ENCODE results near the gene BAIAP2L1.

BAIAP2L1 gene

GRCh38 chr7:98289333-98289875 lies 111.5 kb downstream of the BAIAP2L1 start:
- no peak for DNase-seq

GRCh38 chr7:98288064-98288823 lies 112.6 kb downstream of the BAIAP2L1 start:
- no peak for DNase-seq

DNA sequence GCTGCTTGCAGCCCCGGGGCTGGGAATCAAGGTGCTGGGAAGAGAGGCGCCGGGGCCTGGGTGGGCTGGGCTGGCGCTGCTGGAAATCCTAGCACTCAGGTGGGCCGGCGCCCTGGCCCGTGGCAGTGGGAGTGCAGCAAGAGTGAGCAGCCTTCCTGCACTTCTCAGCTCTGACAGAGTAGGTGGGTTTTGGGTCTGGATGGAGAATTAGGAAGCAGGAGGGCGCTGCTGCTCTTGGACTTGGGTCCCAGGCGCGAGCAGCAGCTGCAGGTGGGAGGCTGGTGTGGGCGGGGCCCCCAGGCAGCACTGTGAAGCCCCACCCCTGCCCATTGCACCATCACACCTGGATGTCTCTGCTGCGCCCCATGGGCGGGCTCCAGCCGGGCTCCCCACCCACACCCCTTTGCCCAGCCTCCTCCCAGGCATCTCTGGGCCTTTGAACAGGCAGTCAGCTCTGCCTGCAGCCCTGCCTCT lies 113.4 kb downstream of the BAIAP2L1 start:
- DNase-seq: no peak

- DNase-seq: no peak
Observed at GRCh38 chr7:98286701-98287485, 114.0 kb downstream of the BAIAP2L1 start.

- DNase-seq: no peak
Observed at GRCh38 chr7:98286093-98286539, 114.8 kb downstream of the BAIAP2L1 start.

GRCh38 chr7:98285157-98286092 lies 115.5 kb downstream of the BAIAP2L1 start:
- no peak for DNase-seq

DNA sequence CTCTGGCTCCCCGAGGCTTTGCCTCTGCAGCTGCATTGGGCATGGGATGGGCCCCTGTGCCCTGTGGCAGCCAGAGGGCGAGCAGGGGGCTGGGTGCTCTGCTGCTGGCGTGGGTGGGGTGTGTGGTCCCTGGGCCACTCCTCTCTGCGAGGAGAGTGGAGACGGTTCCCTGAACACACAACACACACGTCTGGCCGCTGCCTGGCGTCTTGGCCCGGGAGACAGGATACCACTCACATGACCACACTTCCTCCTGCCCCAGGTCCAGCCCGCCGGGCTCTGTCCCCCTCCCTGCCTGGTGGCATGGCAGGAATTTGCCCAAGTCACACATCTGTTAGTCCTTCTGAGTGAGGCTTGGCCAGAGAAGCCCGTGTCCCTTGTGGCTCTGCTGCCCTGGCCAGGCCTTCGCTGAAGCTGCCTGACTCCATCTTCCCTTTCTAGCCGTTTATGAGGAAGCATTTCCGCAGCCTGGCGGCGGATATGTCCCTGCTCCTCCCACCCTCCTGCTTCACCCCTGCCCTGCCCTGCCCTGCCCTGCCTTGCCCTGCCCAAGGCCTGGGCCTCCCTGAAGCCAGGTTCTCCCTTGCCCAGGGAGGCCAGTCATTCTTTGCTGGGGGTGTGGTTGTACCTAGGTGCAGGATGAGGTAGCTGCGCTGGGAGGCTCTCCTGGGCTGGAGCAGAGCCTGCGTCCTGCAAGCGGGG lies 116.4 kb downstream of the BAIAP2L1 start:
- no peak for DNase-seq

DNA sequence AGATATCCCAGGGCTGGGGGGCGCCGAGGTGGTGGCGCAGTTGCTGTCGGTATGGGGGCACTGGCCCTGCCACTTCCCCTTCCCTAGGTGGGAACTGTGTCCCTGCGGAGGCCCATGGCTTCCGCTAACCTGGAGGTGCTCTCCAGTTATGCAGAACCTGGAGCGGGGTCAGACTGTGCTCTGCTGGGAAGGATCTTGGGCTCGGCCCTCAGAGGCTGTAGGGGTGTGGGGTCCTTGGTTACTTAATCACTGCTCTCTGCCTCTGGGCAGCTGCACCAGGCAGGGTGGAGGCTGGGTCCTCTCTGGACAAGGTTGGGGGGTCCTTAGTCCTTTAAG lies 117.0 kb downstream of the BAIAP2L1 start:
- DNase-seq: no peak

DNA sequence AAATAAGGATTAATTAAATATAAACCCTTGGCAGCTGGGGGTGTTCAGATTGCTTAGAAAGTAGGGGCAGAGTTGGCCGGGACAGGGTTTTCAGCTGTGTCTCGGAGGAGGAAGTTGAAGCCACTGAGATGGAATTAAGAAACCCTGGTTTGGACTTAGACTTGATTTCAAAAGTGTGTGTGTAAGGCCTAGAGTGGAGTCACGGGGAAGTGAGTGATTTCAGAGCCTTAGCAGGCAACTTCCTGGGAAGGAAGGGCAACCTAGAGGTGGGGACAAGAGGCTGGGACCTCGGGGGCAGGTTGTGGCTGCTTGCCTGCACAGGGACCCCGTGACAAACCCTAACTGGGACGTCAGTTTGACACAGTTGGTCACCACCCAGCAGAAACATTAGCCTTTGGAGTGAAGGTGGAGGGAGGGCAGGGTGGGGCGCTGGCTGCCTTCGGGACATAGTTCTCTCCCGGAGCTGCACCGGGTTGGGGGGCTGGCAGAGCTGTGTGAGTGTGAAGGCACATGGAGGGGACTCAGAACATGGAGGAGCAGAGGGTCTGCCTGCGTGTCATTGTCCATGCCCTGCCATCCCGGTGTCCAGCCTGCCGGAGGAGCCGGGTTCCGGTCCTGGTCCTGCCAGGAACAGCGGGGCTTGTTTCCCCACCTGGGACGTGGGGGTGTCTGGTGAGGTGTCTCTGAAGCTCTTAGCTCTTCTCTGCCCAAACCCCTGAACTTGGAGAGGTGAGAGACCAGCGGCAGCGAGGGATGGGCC lies 117.6 kb downstream of the BAIAP2L1 start:
- no peak for DNase-seq

DNA sequence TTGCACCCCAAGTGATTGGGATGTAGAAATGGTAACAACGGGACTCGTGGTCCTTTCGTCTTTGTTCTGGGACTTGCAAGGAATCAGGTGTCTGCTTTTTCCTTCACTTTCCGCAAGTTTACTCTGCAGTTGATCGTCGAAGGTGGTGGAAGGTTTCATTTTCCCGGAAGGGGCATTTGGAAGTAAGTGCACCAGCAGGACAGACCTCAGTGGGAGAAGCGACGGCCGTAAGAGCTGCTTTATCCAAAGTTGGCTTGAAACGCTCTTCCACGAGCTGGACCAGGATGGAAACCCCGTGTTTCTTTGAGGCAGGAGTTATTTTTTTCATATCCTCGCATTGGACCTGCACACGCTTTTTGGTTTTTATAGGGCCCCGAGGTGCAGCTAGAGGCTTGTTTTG lies 118.2 kb downstream of the BAIAP2L1 start:
- DNase-seq: no peak

DNA sequence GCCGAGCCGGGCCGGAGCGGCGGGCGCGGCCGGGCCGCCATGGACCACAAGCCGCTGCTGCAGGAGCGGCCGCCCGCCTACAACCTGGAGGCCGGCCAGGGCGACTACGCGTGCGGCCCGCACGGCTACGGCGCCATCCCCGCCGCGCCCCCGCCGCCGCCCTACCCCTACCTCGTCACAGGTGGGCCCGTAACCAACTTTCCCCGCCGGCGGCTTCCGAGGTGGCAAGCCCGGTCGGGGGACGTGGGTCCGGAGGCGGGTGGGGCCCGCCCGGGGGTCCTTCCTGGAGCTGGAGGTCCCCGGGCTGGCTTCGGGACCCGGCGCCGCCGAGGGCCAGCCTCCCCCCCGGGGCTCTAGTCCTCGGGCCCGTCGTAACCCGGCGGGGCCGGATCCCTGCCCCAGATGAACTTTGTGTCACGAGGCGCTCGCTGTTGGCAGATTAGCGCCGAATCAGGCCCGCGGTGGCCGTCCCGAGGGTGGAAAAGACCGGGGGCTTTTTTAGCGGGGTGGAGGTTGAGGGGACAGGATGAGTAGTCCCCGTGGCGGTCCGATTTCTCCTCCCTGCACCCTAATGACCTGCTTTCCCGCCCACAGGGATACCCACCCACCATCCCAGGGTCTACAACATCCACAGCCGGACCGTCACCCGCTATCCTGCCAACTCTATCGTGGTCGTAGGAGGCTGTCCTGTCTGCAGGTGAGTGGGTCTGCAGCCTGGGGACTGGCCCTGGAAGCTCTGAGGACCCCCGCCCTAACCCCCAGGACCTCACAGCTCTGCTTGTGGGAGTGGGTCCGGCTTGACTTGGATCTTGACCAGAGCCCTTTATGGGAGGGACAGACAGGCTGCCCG lies 118.9 kb downstream of the BAIAP2L1 start:
- DNase-seq: peak; percentile 45

GRCh38 chr7:98280791-98281756 lies 119.8 kb downstream of the BAIAP2L1 start, which contains the start of gene BRI3:
Gene BRI3, plus strand, starts transcription at chr7:98281686. Its CDS starts 110 bp downstream, at chr7:98281796.
- DNase-seq: peak; percentile 90

GRCh38 chr7:98280296-98280695 lies 120.6 kb downstream of the BAIAP2L1 start:
- DNase-seq: no peak

GRCh38 chr7:98278936-98279335 lies 122.0 kb downstream of the BAIAP2L1 start:
- no peak for DNase-seq

DNA sequence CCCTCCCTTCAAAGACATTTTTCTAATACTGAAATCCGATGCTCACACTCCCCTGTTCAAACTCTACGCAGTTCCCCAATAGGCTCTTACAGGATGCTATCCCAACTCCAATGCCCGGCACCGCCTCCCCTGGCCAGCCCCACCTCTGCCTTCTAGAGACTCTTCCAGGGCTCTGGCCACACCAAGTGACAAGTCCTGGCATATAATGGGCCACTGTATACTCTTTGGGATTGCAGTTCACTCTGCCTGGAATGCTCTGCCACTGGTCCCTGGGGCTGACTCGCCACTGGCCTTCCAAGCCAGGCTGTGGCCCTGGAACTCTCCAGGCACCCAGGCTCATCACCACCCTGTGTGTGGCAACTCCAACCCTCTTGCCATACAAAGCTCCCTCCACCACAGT lies 122.5 kb downstream of the BAIAP2L1 start:
- DNase-seq: no peak

DNA sequence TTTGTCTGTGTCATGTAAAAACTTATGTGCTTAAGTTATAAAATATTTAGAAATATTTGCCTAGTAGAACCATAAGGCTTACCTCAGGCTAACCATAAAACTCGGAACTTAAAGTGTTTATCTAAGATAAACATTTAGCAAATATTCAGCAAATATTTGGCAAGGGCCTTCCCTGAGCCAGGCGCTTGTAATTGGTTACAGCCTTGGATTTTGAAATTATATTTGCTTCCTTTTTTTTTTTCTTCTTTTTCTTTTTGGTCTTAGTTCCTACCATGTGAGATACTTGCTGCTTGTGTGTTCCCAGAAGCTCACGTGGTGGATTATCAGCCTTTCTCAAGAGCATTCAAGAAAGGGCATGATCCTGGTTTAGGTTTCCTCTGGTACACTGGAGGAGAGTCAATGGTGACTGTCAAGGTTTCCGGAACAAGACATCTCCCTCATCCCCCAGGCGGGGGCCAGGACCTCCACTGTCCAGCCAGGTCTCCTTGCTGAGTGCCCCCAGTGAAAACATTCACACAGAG lies 124.6 kb downstream of the BAIAP2L1 start:
- DNase-seq: no peak

GRCh38 chr7:98267303-98267702 lies 133.6 kb downstream of the BAIAP2L1 start:
- no peak for DNase-seq

GRCh38 chr7:98266840-98267239 lies 134.1 kb downstream of the BAIAP2L1 start:
- DNase-seq: no peak

GRCh38 chr7:98265841-98266271 lies 135.0 kb downstream of the BAIAP2L1 start:
- no peak for DNase-seq

Data from activated CD4-positive, alpha-beta T cell treated with anti-CD3 and anti-CD28 coated beads for 48 hours (primary cell).